ENCODE data around the gene APLN.

DNA sequence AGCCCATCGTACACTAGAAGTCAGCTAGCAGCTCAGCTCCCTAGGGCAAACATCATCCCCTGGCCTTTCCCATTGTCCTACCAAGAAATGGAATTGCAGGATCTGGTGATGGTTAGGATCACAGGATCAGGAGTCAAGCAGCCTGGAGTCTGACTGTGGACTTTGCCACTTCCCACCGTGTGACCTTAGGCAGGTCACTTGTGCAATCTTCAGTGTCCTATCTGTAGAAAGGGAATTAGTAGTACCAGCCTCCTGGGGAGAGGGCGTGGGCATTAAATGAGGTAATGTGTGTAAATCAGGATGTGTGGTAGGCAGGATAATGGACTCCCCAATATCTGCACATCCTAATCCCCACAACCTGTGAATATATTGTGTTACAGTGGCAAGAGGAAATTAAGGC lies 38.6 kb upstream of the APLN start:
- TF ChIP-seq, protein P1, sequence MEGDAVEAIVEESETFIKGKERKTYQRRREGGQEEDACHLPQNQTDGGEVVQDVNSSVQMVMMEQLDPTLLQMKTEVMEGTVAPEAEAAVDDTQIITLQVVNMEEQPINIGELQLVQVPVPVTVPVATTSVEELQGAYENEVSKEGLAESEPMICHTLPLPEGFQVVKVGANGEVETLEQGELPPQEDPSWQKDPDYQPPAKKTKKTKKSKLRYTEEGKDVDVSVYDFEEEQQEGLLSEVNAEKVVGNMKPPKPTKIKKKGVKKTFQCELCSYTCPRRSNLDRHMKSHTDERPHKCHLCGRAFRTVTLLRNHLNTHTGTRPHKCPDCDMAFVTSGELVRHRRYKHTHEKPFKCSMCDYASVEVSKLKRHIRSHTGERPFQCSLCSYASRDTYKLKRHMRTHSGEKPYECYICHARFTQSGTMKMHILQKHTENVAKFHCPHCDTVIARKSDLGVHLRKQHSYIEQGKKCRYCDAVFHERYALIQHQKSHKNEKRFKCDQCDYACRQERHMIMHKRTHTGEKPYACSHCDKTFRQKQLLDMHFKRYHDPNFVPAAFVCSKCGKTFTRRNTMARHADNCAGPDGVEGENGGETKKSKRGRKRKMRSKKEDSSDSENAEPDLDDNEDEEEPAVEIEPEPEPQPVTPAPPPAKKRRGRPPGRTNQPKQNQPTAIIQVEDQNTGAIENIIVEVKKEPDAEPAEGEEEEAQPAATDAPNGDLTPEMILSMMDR (conservative IDR thresholded peaks at IDR 0.05 in 1 of 2, IDR thresholded peaks at IDR 0.05 in 1 of 2; ENCODE audit: low read depth in 1 of 2, low read length in 2 of 2): no peak
- no peak for TF ChIP-seq EZH2 (IDR thresholded peaks at IDR 0.05; ENCODE audit: low read length, missing control alignments)

All from fibroblast of lung (primary cell).